ENCODE data around the gene TMEM8B.

TMEM8B gene

GRCh38 chr9:35811381-35812024, 17.5 kb upstream of the TMEM8B start:
- no peak for DNase-seq

DNA sequence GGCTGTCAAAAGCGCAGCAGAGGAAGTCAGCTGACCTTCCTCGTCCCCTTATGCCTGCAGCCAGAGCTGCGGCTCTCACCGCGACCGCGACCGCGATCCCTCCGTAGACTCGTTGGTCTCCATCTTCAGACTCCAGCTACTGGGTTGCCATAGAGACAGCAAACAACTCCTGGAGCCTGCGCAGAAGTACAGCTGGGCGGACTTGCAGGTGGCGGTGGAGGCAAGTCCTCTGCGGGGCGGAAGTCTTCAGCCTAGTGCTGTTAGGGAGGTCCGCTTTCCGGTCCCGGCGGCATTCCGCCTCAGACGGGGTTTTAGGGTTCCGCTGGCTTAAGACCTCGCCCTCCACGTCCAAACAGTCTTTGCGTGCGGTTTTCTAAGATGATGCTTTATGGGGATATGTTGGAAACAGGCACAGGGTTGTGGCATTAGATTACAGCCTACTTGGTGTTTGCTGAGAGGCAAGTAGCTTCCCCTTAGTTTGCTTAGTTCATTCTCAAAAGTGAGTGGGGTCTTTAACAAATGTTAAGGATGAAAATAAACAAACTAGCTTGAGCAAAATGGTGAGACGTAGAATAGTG, 16.9 kb upstream of the TMEM8B start, which contains the start of gene SPAG8:
TSS of gene SPAG8 (minus strand) at position 238 of the 578 bp plus-strand sequence. CDS start at position 123, 115 bp downstream.
- DNase-seq: peak; percentile 94

DNA sequence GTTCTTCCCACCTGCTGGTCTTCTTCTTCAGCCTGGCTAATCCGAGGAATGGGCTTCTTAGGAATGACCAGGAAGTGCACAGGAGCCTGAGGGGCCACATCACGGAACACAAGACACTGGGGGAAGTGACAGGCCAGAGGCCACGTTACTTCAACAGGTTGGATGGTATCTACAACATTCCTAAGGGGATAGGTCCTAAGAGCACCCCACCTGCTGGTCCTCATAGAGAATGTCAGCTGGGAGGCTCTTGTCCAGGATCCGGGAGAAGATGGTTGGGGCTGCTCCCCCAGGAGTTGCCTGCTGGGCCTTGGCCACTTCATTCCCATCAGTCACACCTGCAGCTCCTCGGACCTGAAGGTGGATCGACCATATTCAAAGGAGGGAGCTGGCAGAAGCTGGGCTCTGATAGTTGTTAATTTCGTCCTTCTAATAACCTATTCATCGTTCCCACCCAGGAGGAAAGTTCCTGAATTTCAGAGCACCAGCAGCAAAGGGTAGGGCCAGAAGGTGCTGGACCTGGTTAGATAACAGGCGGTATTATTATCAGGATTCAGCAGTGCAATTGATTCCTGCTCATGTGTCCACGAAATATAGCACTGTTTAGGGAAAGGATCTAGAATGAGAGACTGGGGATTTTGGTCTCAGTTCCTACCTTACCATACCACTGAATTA, 15.5 kb upstream of the TMEM8B start:
- no peak for DNase-seq

DNA sequence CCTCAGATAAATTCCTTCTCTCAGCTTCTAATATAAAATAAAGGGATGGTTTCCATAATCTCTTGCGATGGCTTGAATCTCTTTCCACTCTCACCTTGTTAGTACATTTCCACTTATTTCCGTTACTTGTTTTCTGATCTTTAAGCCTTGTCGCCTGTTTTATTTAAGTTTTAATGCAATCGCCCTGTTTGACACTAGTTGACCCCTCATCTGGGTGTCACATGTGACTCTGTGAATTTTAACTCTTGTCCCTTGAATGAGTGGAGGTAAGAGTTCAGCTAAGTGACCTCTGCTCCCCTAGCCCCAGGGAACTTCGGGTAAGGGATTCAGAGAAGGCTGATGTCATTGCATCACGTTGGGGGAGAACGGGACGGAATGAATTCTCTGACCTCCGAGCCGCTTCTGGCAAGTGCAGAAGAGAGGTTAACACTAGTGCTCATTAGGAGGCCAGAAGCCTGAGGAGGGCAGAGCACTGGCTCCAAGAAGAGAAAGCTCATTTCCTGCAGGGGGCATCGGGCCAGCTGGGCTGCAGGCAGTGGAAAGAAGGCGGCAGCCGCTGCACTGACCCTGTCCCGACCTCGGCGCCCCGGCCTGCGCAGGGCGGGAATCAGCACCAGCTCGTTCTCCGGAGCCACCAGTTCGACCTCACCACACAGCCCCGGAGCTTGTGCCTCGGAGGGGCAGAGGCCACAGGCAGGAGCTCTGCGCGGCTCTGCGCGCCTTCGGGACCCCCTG, 14.8 kb upstream of the TMEM8B start:
- DNase-seq: peak; percentile 36

DNA sequence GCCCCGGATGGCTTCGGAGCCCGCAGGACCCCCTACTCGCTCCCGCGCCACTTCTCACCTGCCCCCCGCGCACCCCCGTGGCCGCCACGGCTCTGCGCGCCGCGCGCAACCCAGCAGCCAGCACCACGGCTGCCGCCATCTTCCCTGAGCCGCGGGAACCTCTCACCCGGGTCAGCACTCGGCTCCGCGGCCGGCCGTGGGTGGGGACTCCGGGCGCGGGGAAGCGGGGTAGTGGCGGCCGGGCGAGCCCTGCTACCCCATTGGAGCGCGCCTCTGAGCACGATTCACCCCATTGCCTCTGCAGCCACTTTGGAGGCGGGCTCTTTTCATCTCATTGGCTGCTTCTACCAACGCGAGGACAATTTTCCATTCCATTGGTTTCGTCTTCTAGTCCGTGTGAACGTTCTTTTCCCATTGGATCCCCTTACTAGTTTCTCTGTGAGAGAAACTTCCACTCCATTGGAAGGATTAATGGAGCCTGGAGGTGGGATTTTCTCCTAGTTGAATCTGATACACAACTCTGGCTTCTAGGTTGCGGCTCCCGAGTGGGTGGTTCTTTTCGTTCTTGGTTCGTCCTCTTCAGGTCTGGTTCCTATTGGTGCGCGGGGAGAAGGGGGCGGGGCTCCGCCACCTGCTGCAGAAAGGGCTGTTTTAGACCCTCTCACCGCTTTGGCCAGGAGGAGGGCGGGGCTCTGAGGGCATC, 14.0 kb upstream of the TMEM8B start, which contains the start of gene HINT2:
TSS of gene HINT2 (minus strand) at position 202 of the 703 bp plus-strand sequence. CDS start at position 139, 63 bp downstream.
- DNase-seq: peak; percentile 97

DNA sequence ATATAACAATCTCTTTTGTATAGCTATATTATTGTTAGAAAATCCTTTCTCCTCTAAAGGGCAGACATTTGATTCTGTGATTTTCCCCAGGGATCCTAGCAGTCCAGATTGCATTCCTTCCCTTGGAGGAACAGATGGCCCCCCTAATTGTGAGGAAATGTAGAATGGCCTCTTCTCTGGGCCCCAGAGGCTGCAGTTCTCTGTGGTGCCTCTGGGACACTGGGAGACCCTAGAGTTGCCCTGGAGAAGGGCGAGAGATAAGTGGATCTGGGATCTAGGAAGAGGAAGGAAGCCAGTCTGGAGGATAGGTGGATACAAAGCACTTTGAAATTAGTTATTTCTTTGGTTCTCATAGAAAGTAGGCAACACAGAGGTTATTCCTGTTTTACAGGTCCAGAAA, 12.3 kb upstream of the TMEM8B start:
- DNase-seq: no peak

DNA sequence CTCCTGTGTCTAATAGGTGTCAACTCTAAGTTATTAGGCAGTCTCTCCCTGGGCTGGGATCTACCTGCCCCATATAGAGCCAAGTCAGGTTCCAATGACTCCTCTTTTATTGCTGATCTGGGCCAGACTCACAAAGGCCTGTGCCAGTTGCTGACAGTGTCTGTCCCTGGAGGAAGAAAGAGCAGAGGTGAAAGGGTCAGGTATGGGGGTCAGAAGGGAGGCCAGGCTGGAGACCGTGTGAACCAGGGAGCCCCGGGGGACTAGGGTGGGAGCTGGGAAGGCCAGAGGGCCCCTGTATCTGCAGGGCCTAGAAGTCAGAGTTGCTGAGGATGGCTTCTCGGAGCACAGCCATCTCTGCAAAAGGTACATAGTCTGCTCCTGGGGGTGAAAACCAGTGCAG, 10.7 kb upstream of the TMEM8B start:
- DNase-seq: no peak

- DNase-seq: no peak
Observed at GRCh38 chr9:35820076-35820475, 9.0 kb upstream of the TMEM8B start.

DNA sequence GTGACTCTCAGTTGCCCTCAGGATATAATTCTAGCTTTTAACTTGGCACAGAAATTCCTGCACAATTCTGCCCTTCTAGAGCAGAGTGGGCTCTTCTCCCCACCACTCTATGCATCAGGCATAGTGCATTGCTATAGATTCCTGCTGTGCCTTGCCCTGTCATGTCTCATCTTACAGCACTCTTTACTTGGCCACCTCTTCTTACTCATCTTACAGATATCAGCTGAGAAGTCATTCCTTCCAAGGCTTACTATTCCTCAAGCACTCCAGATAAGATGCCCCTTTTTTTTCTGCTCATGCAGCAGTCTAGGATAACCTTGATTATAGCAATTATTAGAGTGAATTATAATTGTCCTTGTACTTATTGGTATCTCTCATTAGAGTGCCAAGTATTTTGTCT, 6.1 kb upstream of the TMEM8B start:
- no peak for DNase-seq

- DNase-seq: peak; percentile 7
Observed at GRCh38 chr9:35826071-35826701, 2.8 kb upstream of the TMEM8B start.

GRCh38 chr9:35827486-35827885, 1.5 kb upstream of the TMEM8B start:
- DNase-seq: no peak

DNA sequence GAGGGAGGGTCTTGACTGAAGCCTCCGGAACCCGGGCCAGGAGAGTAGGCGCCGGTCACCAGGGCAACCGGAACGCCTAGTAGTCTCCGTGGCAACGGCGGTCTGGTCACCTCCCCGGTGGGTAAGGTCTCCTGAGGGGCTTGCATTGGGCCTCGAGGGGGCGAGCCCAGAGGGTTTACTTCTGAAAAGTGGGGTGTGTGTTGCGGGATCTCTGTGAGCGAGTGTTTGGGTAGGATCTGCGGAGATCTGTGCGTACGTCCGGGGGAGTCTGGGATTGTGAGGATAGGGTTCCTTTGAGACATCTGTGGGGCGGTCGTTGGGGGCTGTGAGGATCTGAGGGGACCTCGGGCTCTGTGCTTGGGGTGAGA, 328 bp upstream of the TMEM8B start, which contains the start of gene FAM221B:
TSS of gene FAM221B (minus strand) at position 17 of the 368 bp plus-strand sequence. CDS start 2,571 bp downstream, outside the sequence.
- DNase-seq: no peak

DNA sequence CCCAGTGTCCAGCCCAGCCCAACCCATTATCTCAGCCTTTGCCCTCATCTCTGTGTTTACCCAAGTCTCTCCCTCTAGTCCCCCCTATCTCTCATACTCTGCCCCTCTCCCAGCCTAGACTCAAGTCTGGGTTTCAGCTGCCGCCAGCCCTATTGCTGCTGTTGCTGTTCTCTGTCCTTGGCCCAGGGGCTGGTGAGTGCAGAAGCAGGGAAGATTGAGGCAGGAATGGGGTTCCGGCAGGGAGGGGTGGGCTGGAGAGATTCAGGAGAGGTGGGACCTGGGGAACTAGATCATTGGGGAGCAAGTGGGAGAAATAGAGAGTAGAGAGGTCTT, 702 bp downstream of the TMEM8B start:
- DNase-seq: no peak

DNA sequence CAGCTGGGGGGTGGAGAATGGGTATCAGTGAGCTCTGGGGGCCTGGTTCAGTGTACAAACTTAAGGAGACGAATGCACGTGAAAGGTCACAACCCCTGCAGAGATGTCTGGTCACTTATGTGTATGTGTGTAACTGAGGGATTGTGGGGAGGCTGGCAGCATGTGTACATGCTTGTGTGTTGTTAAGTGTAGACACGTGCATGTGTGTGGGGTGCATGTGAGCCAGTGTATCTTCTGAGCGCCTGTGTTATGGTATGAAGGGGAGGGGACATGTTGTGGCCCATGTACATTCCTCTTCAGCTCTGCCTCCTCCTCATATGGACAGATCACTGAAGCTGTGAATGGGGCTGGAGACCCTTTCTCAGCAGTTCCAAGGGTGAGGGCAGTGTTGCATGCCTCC, 2.0 kb downstream of the TMEM8B start:
- no peak for DNase-seq

GRCh38 chr9:35832814-35833213, 3.8 kb downstream of the TMEM8B start:
- no peak for DNase-seq

GRCh38 chr9:35834260-35835215, 5.5 kb downstream of the TMEM8B start:
- no peak for DNase-seq

GRCh38 chr9:35835216-35835632, 6.2 kb downstream of the TMEM8B start:
- no peak for DNase-seq

DNA sequence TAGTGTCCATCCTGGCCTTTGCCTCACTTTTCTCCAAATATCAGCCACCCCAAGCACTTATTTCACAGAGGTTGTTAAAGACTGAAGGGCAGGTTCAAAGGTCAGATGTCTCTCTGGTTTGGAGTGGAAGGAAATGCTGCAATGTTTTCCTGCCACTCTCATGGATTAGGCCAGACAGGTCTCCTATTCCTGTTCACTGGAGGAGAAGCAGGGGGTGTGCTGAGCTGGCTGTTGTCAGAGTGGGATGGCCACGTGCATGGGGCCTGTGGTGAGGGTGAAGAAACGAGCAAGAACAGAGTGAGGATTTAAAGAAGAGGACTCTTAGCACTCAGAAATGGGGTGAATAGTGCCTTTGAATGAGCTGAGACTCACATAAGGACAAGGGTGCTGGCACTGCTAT, 6.7 kb downstream of the TMEM8B start:
- no peak for DNase-seq

DNA sequence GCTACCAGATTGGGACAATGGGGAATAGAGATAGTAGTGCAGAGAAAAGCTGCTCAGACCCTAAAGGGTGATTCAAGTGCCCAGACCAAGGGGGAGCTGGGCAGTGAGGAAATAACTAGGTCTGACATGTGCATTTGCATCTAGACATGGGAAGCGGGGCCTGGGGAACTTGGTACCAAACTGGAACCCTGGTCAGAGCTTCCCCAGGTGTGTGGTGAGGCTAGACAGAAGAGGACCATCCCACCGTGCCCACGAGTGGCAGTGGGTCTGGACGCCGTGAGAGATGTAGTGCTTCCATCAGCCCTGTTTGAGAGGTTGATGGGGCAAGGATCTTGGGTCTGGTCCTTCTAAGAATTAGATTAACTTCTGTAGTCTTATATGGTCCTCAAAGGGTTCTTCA, 7.6 kb downstream of the TMEM8B start:
- DNase-seq: no peak

DNA sequence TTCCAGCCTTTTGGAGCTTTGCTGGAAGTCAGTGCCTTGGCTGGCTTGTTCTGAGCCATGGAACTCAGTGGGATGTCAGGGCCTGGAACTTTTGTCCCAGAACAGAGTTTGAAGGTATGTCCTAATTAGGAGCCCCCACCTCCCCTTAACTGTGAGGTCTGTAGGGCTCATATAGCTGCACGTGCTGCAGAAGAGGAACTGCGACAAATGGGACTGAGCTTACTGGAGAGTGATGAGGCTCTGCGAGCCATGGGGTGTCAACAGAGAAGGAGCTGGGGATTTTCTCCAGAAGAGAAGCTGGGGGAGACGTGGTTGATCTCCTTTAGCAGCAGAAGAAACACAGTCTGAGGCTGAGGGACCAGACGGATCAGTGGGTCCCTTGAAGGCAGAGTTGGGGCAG, 10.9 kb downstream of the TMEM8B start:
- DNase-seq: no peak
